ENCODE results near the gene MORN4.
"Not testable (repeated sequence)": the region's sequence is repeated elsewhere in the genome, so short reads cannot be mapped to it uniquely, and the experiment has no call there.

DNA sequence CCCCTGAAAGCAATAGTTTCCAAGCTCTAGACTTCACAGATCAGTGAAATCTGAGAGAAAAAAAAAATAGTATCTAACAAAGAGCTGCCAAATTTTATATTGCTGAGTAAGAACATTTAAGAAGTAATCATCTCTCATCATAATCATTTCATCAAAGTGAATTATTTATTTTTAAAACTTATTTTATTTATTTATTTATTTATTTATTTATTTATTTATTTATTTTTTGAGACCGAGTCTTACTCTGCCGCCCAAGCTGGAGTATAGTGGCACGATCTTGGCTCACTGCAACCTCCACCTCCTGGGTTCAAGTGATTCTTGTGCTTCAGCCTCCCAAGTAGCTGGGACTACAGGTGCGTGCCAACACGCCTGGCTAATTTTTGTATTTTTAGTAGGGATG is 56.8 kb downstream of the MORN4 start:
- TF ChIP-seq, protein P1, sequence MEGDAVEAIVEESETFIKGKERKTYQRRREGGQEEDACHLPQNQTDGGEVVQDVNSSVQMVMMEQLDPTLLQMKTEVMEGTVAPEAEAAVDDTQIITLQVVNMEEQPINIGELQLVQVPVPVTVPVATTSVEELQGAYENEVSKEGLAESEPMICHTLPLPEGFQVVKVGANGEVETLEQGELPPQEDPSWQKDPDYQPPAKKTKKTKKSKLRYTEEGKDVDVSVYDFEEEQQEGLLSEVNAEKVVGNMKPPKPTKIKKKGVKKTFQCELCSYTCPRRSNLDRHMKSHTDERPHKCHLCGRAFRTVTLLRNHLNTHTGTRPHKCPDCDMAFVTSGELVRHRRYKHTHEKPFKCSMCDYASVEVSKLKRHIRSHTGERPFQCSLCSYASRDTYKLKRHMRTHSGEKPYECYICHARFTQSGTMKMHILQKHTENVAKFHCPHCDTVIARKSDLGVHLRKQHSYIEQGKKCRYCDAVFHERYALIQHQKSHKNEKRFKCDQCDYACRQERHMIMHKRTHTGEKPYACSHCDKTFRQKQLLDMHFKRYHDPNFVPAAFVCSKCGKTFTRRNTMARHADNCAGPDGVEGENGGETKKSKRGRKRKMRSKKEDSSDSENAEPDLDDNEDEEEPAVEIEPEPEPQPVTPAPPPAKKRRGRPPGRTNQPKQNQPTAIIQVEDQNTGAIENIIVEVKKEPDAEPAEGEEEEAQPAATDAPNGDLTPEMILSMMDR (IDR thresholded peaks at IDR 0.05 in 4 of 5, conservative IDR thresholded peaks at IDR 0.05 in 1 of 5), result not testable (repeated sequence)
- not testable (repeated sequence) for TF ChIP-seq POLR2A (IDR thresholded peaks at IDR 0.05)
